Left lung (tissue), 14 donors: ENCODE measurements around the gene CCDC120. TPM values are rescaled to one million over a fixed set of nuclear protein-coding genes. Genes with fewer than 3 reads are reported as not detected.

Experiments used
- ATAC-seq: fragments of 200-7000 bp; cut with Tn5 transposase; one replicate; pipeline ENCODE4 v1.9.1; 2020; ENCODE audit warnings: moderate library complexity
- DNase-seq, 4 donors: peaks; one replicate each; pipeline ENCODE4 v3.0.0-alpha.2; 2013 to 2020
- H3K27ac ChIP-seq, 2 donors: fragments of 200-600 bp; sonication (generic) in 1 of 2; one replicate each; pipeline versions ENCODE4 v1.5.0 to v1.8.0; 2020 to 2021
- H3K27me3 ChIP-seq, 2 donors: fragments of 200-600 bp; sonication (generic) in 1 of 2; one replicate each; pipeline versions ENCODE4 v1.5.0 to v1.8.0; 2020 to 2021
- H3K36me3 ChIP-seq, 2 donors: fragments of 200-600 bp; sonication (generic) in 1 of 2; one replicate each; pipeline versions ENCODE4 v1.5.0 to v1.8.0; 2020 to 2021
- H3K4me1 ChIP-seq, 2 donors: fragments of 200-600 bp; one replicate each; pipeline ENCODE4 v1.8.0; 2021
- H3K4me3 ChIP-seq, 2 donors: fragments of 200-600 bp; sonication (generic) in 1 of 2; one replicate each; pipeline versions ENCODE4 v1.5.0 to v1.8.0; 2020 to 2021; ENCODE audit warnings: mild to moderate bottlenecking in 1 of 2
- H3K9me3 ChIP-seq, 2 donors: fragments of 200-600 bp; sonication (generic) in 1 of 2; one replicate each; pipeline versions ENCODE4 v1.5.0 to v1.8.0; 2020 to 2021
- intact Hi-C, 2 donors: fragments of 100-400 bp; cut with DNase I; formaldehyde crosslinking; loops; one replicate each; pipeline versions ENCODE4 v1.11.2 to v1.14.2; 2022
- long read RNA-seq, 12 donors: library from polyadenylated mRNA in 2 of 12; unstranded in 2 of 12; transcript quantifications; one replicate each; pipeline ENCODE4 v2.0.0 and lab custom pipeline, GENCODE V29; 2019 to 2026
- polyA plus RNA-seq, 6 donors: library from polyadenylated mRNA; unstranded; fragments of 120-200 nt; gene quantifications; one replicate each; pipeline ENCODE4 v1.2.1, GENCODE V29; 2013; ENCODE audit not compliant: insufficient read length in 6 of 6
- total RNA-seq, 2 donors: library from RNA; stranded (reverse); fragmentation: NEBNext Ultra II Directional; extraction: Animal tissue kit (Norgen Biotek cat#: 25700); gene quantifications; one replicate each; pipeline ENCODE4 v1.2.1, GENCODE V29; 2021
- TF ChIP-seq, protein P1 (sequence below), 2 donors: fragments of 200-600 bp; sonication (generic) in 1 of 2; IDR thresholded peaks; one replicate each; pipeline versions ENCODE4 v1.5.0 to v1.8.0; 2021; ENCODE audit warnings: antibody characterized with exemption in 2 of 2
- donor health status: DM: no; HTN: yes; CAD: no.
- donor health status: DM: no; HTN: no; CAD: no.

Gene CCDC120, protein sequence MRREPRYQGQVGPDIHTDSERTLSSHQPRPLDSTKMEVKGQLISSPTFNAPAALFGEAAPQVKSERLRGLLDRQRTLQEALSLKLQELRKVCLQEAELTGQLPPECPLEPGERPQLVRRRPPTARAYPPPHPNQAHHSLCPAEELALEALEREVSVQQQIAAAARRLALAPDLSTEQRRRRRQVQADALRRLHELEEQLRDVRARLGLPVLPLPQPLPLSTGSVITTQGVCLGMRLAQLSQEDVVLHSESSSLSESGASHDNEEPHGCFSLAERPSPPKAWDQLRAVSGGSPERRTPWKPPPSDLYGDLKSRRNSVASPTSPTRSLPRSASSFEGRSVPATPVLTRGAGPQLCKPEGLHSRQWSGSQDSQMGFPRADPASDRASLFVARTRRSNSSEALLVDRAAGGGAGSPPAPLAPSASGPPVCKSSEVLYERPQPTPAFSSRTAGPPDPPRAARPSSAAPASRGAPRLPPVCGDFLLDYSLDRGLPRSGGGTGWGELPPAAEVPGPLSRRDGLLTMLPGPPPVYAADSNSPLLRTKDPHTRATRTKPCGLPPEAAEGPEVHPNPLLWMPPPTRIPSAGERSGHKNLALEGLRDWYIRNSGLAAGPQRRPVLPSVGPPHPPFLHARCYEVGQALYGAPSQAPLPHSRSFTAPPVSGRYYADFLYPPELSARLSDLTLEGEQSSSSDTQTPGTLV
- total RNA-seq (10 to 100 TPM in 1 of 2 donors, 1 to 10 TPM in 1; 9.7 to 11.9 TPM), polyA plus RNA-seq (10 to 100 TPM; 13.5 to 19.5 (median 16.2) TPM)
- long read RNA-seq, donor 1, transcript CCDC120-208 (1 exons, 2,953 nt), result major isoform, 14 of 65 reads
- long read RNA-seq, donor 1, partial matches to known transcripts, result 26 of 65 reads
- long read RNA-seq, donor 1, other reads (novel, unspliced or antisense), result 24 of 65 reads
- long read RNA-seq, donor 2, transcript CCDC120-208 (1 exons, 2,953 nt), result major isoform, 17 of 24 reads
- long read RNA-seq, donor 2, partial matches to known transcripts, result 7 of 24 reads
- long read RNA-seq, donor 2, other reads (novel, unspliced or antisense), result 0 of 24 reads
- long read RNA-seq, donor 3, partial matches to known transcripts, result 0 of 2 reads
- long read RNA-seq, donor 3, other reads (novel, unspliced or antisense), result 0 of 2 reads
- long read RNA-seq, donor 4, partial matches to known transcripts, result 0 of 1 reads
- long read RNA-seq, donor 4, other reads (novel, unspliced or antisense), result 0 of 1 reads
- long read RNA-seq, donor 5, transcript CCDC120-208 (1 exons, 2,953 nt), result major isoform, 5 of 6 reads
- long read RNA-seq, donor 5, partial matches to known transcripts, result 0 of 6 reads
- long read RNA-seq, donor 5, other reads (novel, unspliced or antisense), result 0 of 6 reads
- long read RNA-seq, donor 6, partial matches to known transcripts, result 0 of 1 reads
- long read RNA-seq, donor 6, other reads (novel, unspliced or antisense), result 0 of 1 reads
- long read RNA-seq, donor 7, partial matches to known transcripts, result 0 of 3 reads
- long read RNA-seq, donor 7, other reads (novel, unspliced or antisense), result 0 of 3 reads
- long read RNA-seq, donor 8, transcript CCDC120-208 (1 exons, 2,953 nt), result major isoform, 7 of 13 reads
- long read RNA-seq, donor 8, partial matches to known transcripts, result 6 of 13 reads
- long read RNA-seq, donor 8, other reads (novel, unspliced or antisense), result 0 of 13 reads
- long read RNA-seq, donor 9, result 0 reads
- long read RNA-seq, donor 10, result 0 reads
- long read RNA-seq, donor 11, transcript CCDC120-208 (1 exons, 2,953 nt), result major isoform, 6 of 6 reads
- long read RNA-seq, donor 11, partial matches to known transcripts, result 0 of 6 reads
- long read RNA-seq, donor 11, other reads (novel, unspliced or antisense), result 0 of 6 reads
- long read RNA-seq, donor 12, transcript CCDC120-208 (1 exons, 2,953 nt), result major isoform, 10 of 11 reads
- long read RNA-seq, donor 12, partial matches to known transcripts, result 0 of 11 reads
- long read RNA-seq, donor 12, other reads (novel, unspliced or antisense), result 0 of 11 reads

DNA sequence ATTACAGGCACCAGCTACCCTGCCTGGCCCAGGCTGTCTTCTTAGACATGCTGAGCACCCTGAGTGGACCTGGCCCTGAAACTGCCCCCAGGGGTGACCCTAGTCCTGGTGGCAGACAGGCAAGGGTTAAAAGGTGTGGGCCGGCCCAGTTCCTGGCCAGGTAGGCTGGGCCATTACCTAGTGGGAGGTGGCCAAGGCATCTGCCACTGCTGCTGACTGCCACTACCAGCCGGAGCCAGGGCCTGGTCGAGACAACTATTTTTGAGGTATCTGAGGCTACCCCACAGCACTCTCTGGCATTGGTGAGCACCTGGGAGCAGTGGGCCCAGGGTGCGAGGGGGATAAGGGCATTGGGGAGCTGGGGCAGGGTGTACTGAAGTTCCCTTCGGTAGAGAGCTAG is at the start of gene CCDC120:
Gene CCDC120 (plus strand): TSS at position 206 of the 400 bp plus-strand sequence. CDS start 3,043 bp downstream, outside the sequence.
- TF ChIP-seq, protein P1, sequence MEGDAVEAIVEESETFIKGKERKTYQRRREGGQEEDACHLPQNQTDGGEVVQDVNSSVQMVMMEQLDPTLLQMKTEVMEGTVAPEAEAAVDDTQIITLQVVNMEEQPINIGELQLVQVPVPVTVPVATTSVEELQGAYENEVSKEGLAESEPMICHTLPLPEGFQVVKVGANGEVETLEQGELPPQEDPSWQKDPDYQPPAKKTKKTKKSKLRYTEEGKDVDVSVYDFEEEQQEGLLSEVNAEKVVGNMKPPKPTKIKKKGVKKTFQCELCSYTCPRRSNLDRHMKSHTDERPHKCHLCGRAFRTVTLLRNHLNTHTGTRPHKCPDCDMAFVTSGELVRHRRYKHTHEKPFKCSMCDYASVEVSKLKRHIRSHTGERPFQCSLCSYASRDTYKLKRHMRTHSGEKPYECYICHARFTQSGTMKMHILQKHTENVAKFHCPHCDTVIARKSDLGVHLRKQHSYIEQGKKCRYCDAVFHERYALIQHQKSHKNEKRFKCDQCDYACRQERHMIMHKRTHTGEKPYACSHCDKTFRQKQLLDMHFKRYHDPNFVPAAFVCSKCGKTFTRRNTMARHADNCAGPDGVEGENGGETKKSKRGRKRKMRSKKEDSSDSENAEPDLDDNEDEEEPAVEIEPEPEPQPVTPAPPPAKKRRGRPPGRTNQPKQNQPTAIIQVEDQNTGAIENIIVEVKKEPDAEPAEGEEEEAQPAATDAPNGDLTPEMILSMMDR (IDR thresholded peaks at IDR 0.05), result no peak
- Histone ChIP-seq H3K36me3 (peaks cover 0 to 6% of the 10 kb centered on the region in 2 donors), H3K27ac (peak within 1 kb of the TSS in 1 of 2 donors; percentile 37), H3K27me3 (no peaks in the 10 kb centered on the region), H3K4me1 (no peaks in the 10 kb centered on the region), H3K9me3 (no peaks in the 10 kb centered on the region), H3K4me3 (peak within 1 kb of the TSS in 1 of 2 donors; percentile 32)
- ATAC-seq (peak; percentile 90), DNase-seq (no peak)
- intact Hi-C loops, result no loop called here

DNA sequence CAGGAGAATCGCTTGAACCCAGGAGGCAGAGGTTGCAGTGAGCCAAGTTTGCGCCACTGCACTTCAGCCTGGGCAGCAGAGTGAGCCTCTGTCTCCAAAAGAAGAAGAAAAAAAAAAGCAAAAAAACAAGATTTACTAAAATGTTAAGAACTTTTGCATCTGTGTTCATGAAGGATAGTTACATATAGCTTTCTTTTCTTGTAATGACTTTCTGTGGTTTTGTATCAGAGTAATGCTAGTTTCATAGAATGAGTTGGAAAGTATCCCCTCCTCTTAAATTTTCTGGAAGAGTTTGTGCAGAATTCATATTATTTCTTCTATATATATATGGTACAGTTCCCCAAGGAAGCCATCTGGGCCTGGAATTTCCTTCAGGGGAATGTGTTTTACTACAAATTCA is 39.7 kb upstream of the CCDC120 start:
- TF ChIP-seq, protein P1 (IDR thresholded peaks at IDR 0.05), result no peak
- Histone ChIP-seq H3K4me3 (no peak overlapping the region), H3K36me3 (no peaks in the 10 kb centered on the region), H3K27ac (no peak overlapping the region), H3K4me1 (no peaks in the 10 kb centered on the region), H3K9me3 (no peaks in the 10 kb centered on the region), H3K27me3 (no peaks in the 10 kb centered on the region)
- ATAC-seq (no peak), DNase-seq (no peak)
- intact Hi-C loops, result no loop called here

DNA sequence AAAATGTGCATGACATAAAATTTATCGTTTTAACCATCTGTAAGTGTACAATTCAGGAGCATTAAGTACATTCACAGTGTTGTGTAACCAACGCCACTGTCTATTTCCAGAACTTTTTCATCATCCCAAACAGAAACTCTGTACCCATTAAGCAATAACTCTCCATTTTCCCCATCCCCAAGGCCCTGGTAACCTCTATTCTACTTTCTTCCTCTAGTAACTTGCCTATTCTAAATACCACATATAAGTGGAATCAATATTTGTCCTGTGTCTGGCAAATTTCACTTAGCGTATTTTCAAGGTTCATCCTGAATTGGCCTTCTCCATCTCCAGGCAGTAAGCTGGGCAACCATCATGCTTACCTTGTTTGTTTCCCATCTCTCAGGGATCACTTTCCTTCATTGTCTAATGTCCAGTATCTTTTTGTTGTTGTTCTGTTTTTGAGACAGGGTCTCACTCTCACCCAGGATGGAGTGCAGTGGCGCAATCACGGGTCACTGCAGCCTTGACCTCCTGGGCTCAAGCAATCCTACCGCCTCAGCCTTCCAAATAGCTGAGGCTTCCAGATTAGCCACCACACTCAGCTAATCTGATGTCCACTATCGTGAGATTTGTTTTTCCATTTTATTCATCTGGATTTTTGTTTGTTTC is 39.1 kb upstream of the CCDC120 start:
- intact Hi-C loops, result no loop called here
- no peak for DNase-seq
- TF ChIP-seq, protein P1 (IDR thresholded peaks at IDR 0.05), result no peak
- Histone ChIP-seq H3K27me3 (no peaks in the 10 kb centered on the region), H3K36me3 (peaks cover 0 to 5% of the 10 kb centered on the region in 2 donors), H3K4me1 (no peaks in the 10 kb centered on the region), H3K4me3 (no peak overlapping the region), H3K9me3 (no peaks in the 10 kb centered on the region), H3K27ac (no peak overlapping the region)
- ATAC-seq, result no peak

DNA sequence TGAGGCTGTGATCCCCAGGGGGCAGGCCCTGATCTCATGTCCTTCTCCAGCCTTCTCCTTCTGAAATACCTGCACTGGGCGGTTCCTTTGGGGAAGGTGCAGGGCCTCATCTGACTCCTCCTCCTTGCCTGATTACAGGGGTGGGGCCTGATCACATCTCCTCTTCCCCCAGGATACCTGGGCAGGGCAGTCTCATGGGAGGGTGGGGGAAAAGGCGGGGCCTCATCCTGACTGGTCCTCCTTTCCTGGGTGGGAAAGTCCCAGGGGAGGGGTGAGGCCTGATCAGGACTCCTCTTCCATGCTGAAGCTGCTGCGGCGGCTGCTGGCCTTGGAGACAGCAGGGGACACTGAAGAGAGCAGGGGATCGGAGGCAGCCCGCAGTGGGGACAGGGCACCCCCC is 28.9 kb upstream of the CCDC120 start:
- DNase-seq (no peak), ATAC-seq (peak; percentile 63)
- H3K27me3 ChIP-seq, result no peaks in the 10 kb centered on the region
- no peak overlapping the region for H3K4me3 ChIP-seq
- no peaks in the 10 kb centered on the region for H3K9me3 ChIP-seq
- no peak overlapping the region for H3K27ac ChIP-seq
- peaks cover 0 to 96% of the 10 kb centered on the region in 2 donors for H3K36me3 ChIP-seq
- intact Hi-C loops, result no loop called here
- TF ChIP-seq, protein P1 (IDR thresholded peaks at IDR 0.05), result no peak
- peaks cover 0 to 13% of the 10 kb centered on the region in 2 donors for H3K4me1 ChIP-seq
